ENCODE results near the gene FBXO28.
A peak's percentile ranks its signal among the peaks of the same experiment; 100 is the strongest.

DNA sequence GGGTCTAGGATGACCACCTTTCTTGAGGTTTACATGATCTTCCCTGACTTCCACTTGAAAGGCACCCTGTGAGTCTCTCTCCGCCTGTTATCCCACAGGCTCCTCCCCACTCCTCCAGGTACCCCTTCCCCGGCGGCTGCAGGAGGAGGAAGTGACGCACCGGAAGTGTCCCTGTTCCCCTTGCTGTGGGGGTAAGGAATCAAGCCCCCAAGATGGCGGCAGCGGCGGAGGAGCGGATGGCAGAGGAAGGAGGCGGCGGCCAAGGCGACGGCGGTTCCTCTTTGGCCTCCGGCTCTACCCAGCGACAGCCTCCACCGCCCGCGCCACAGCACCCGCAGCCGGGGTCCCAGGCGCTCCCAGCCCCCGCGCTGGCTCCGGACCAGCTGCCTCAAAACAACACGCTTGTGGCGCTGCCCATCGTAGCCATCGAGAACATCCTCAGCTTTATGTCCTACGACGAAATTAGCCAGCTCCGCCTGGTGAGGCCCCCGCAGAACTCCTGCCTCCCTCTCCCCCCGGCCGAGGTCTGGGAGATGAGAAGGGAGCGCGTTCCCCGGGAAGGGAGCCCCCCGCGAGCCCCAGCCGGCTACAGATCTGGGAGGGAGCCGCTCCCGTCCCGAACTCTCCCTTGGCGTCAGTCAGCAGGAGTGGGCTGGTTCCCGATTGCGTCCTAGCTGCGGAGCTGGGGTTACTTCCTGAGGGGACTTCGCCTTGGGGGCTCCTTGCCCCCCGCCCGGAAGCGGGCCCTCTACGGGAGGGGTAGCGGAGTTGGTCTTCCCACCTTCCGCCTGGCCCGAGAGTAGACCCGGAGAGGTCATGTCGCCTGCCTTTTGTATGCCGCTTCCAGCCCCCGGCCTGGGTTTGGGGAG lies at the start of gene FBXO28:
- TF ChIP-seq CTCF (IDR thresholded peaks at IDR 0.05) = peak in 2 of 5 experiments; percentile 25 to 30
- TF ChIP-seq POLR2A (IDR thresholded peaks at IDR 0.05) = peak; percentile 73 to 93

Measured in tibial nerve (tissue), 3 donors.